ENCODE measurements around the gene MCC.

The MCC gene

DNA sequence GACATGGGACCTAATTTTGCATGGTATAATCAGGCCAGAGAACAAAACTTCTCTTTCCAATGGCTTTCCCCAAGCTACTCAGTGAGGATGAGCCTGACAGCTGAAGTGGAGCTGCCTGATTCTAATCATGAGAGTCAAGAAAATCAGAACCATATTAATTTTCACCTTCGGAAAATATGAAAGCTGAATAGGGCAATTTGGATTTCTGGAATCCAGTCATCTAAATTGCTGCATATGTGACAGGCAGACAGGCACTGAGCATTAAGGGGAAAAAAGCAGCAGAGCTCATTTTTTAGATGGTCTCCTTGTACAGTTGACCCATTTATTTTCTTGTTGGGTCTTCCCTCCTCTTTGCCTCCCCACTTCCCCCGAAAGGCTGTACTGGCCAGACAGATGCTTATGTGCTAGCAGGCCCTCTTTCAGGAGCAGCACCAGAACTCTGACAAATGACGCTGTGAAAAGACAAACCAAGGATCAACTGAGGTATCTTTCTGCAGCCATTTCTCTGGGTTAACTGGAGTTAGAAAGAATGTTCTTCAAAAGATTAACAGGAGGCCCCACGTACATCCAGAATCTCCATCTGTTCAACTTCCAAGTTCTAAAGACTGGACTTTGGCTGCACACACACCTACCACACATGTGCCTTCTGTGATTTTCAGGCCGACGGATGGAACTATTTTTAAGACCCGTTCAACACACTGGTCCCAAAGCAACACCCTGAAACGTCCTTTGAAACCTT lies 336.4 kb downstream of the MCC start:
- TF ChIP-seq, protein P1, sequence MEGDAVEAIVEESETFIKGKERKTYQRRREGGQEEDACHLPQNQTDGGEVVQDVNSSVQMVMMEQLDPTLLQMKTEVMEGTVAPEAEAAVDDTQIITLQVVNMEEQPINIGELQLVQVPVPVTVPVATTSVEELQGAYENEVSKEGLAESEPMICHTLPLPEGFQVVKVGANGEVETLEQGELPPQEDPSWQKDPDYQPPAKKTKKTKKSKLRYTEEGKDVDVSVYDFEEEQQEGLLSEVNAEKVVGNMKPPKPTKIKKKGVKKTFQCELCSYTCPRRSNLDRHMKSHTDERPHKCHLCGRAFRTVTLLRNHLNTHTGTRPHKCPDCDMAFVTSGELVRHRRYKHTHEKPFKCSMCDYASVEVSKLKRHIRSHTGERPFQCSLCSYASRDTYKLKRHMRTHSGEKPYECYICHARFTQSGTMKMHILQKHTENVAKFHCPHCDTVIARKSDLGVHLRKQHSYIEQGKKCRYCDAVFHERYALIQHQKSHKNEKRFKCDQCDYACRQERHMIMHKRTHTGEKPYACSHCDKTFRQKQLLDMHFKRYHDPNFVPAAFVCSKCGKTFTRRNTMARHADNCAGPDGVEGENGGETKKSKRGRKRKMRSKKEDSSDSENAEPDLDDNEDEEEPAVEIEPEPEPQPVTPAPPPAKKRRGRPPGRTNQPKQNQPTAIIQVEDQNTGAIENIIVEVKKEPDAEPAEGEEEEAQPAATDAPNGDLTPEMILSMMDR (IDR thresholded peaks at IDR 0.05; ENCODE audit: extremely low read depth, missing control alignments): no peak
- DNase-seq (ENCODE audit: low spot score): no peak

DNA sequence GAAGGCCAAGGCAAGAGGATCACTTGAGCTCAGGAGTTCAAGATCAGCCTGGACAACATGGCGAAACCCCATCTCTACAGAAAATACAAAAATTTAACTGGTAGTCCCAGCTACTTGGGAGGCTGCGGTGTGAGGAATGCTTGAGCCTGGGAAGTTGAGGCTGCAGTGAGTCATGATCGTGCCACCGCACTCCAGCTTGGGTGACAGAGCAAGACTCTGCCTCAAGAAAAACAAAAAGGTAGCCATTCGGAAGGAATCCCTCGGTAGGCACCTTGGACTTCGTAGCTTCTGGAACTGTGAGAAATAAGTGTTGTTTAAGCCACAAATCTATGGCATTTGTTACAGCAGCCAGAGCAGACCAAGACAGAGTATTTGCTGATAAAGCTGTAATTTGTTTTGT lies 337.4 kb downstream of the MCC start:
- no peak for DNase-seq (ENCODE audit: low spot score)
- TF ChIP-seq, protein P1 (IDR thresholded peaks at IDR 0.05; ENCODE audit: extremely low read depth, missing control alignments): no peak

DNA sequence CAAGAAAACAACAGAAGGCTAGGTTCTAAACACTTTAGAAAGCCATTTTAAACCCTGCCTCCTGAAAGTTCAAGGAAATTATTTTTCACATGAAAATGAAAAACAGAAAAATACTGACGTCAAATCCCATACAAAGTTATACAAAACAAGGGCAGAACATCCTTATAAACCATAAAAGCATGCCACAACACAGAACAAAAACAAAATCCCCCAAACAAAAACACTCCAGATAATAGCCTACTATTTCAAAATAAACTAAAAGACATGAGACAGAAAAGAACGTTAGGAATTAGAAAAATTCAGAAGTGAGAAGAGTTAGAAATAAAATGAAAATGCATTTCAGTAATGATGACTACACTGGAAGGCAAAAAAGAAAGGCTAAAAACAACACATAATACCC lies 338.0 kb downstream of the MCC start:
- TF ChIP-seq, protein P1 (IDR thresholded peaks at IDR 0.05; ENCODE audit: extremely low read depth, missing control alignments): no peak
- no peak for DNase-seq (ENCODE audit: low spot score)

DNA sequence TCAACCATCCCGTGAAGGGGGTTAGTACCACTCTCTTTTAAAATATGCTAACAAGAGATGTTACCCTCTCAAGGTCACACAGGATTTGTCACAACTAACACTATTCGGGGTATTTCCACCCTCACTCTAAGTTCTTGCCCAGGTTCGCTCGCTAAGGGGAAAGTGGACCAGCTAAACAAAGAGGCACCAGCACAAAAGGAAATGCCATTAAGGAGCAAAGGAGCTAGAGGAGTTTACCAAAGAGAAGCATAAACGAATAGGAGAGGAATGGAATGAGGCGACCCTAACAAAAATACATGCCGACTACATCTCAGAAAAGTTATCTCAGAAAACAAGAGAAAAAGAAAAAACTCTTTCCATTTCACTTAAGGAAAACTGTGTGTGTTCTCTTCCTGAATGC lies 340.7 kb downstream of the MCC start:
- no peak for DNase-seq (ENCODE audit: low spot score)
- TF ChIP-seq, protein P1 (IDR thresholded peaks at IDR 0.05; ENCODE audit: extremely low read depth, missing control alignments): no peak

DNA sequence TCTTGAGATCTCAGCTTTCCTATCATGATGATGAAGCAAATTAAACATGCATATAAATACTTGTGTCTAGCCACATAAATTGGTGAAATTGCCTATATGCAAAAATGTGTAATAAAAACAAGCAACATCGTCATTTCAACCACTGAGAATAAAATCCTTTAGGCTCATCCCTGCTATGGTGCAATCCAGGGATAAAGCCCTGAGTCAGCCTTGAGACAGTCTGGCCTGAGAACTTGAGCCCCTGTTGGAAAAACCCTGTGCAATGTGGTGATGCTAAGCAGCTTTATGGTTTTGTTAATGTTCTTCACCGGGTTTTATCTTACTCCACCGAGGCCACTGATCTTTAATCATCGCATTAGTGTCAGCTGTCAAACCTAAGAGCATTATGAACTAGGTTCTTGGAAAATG lies 341.1 kb downstream of the MCC start:
- TF ChIP-seq, protein P1 (IDR thresholded peaks at IDR 0.05; ENCODE audit: extremely low read depth, missing control alignments): no peak
- DNase-seq (ENCODE audit: low spot score): no peak

DNA sequence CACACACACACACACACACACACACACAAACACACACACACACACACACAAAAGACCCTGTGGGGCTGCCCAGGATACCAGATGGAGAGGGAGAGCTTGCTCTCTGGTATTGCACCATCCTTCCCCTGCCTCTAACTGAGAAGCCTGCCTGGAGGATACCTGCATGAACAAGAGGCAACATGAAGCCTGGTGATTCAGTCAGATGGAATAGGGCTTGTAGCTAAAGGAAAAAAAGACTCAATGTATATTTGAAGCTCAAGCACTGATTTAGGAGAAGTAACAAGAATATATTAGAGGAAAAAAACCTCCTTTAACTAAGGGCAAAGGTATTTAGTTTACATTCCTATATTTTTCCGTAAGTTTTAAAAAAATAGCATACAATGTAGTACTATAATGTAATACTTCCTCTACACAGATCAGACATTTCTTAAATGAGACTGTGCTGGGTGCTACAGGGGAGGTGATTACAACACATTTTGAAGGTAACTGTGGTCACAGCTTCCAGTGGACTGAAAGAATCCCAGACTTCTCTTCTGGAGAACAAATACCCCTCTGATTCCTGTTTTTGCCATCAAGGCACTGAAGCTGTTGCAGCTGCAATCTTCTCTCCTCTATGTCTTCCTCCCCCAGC lies 342.4 kb downstream of the MCC start:
- DNase-seq (ENCODE audit: low spot score): no peak
- TF ChIP-seq, protein P1 (IDR thresholded peaks at IDR 0.05; ENCODE audit: extremely low read depth, missing control alignments): no peak

DNA sequence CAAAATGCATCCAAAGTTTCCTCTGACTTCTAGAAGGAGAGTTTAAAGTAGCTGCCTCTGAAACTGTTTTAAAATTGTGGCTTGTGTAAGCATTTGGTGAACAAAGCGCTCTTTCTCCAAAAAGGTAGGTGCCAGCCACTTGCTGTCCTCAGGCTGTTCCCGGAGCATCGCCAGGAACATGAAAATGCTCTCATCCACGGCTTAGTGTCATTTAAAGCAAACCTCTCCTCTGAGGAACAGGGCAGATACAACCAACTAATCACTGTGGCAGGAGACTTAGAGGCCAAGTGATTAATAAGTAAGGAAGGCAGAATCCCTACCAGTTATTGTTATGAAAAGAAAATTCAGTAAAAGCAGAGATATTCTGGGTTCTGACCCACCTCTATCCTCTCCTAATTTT lies 346.1 kb downstream of the MCC start:
- DNase-seq (ENCODE audit: low spot score): no peak
- TF ChIP-seq, protein P1 (IDR thresholded peaks at IDR 0.05; ENCODE audit: extremely low read depth, missing control alignments): no peak

All from GM20000 (cell line).